ENCODE results near the gene TTC33.
"Not testable (repeated sequence)": the region's sequence is repeated elsewhere in the genome, so short reads cannot be mapped to it uniquely, and the experiment has no call there.

TTC33 gene

GRCh38 chr5:40797273-40798011 lies 41.7 kb upstream of the TTC33 start:
- no peak for TF ChIP-seq CTCF (IDR thresholded peaks at IDR 0.05)
- intact Hi-C loops (cut with DNase I; ENCODE audit: low total_unique reads): no loop called here
- Histone ChIP-seq H3K9me3 (no peaks in the 10 kb centered on the region), H3K4me3 (peak overlapping the region; percentile 63 to 89), H3K36me3 (no peaks in the 10 kb centered on the region), H3K27me3 (no peaks in the 10 kb centered on the region), H3K27ac (peak overlapping the region; percentile 87 to 90), H3K4me1 (peaks cover 0 to 43% (median 16%) of the 10 kb centered on the region in 4 donors)
- peak; percentile 71 to 84 for DNase-seq

GRCh38 chr5:40796487-40796889 lies 40.7 kb upstream of the TTC33 start:
- Histone ChIP-seq H3K27ac (peak overlapping the region; percentile 87 to 90), H3K36me3 (no peaks in the 10 kb centered on the region), H3K9me3 (no peaks in the 10 kb centered on the region), H3K4me1 (peaks cover 0 to 52% (median 17%) of the 10 kb centered on the region in 4 donors), H3K4me3 (peak overlapping the region; percentile 63 to 89), H3K27me3 (no peaks in the 10 kb centered on the region)
- intact Hi-C loops (cut with DNase I; ENCODE audit: low total_unique reads): no loop called here
- DNase-seq: no peak
- no peak for TF ChIP-seq CTCF (IDR thresholded peaks at IDR 0.05)

GRCh38 chr5:40794877-40795276 lies 39.1 kb upstream of the TTC33 start:
- H3K27me3 ChIP-seq; H3K4me3 ChIP-seq; H3K27ac ChIP-seq; intact Hi-C loops (cut with DNase I; ENCODE audit: low total_unique reads); H3K36me3 ChIP-seq; H3K9me3 ChIP-seq; DNase-seq: not testable (repeated sequence)
- peaks cover 0 to 67% (median 24%) of the 10 kb centered on the region in 4 donors for H3K4me1 ChIP-seq

- H3K4me3 ChIP-seq; intact Hi-C loops (cut with DNase I; ENCODE audit: low total_unique reads); H3K36me3 ChIP-seq; DNase-seq; H3K9me3 ChIP-seq; H3K27ac ChIP-seq; H3K27me3 ChIP-seq: not testable (repeated sequence)
- peaks cover 0 to 62% (median 23%) of the 10 kb centered on the region in 4 donors for H3K4me1 ChIP-seq
Measured at GRCh38 chr5:40794340-40794739, 38.6 kb upstream of the TTC33 start.

GRCh38 chr5:40792691-40793090 lies 36.9 kb upstream of the TTC33 start:
- peaks cover 0 to 56% (median 19%) of the 10 kb centered on the region in 4 donors for H3K4me1 ChIP-seq

GRCh38 chr5:40791715-40792139 lies 36.0 kb upstream of the TTC33 start:
- no peaks in the 10 kb centered on the region for H3K9me3 ChIP-seq
- DNase-seq: no peak
- TF ChIP-seq CTCF (IDR thresholded peaks at IDR 0.05): no peak
- peaks cover 0 to 56% (median 17%) of the 10 kb centered on the region in 4 donors for H3K4me1 ChIP-seq
- H3K36me3 ChIP-seq: peaks cover 0 to 7% (median 5%) of the 10 kb centered on the region in 3 donors
- intact Hi-C loops (cut with DNase I; ENCODE audit: low total_unique reads): no loop called here
- no peak overlapping the region for H3K4me3 ChIP-seq
- H3K27me3 ChIP-seq: no peaks in the 10 kb centered on the region
- H3K27ac ChIP-seq: no peak overlapping the region

More at GRCh38 chr5:40792691-40793090, 36.9 kb upstream of the TTC33 start:
- intact Hi-C loops (cut with DNase I; ENCODE audit: low total_unique reads); H3K9me3 ChIP-seq; H3K4me3 ChIP-seq; H3K27me3 ChIP-seq; H3K27ac ChIP-seq; H3K36me3 ChIP-seq; DNase-seq: not testable (repeated sequence)

GRCh38 chr5:40790947-40791593 lies 35.3 kb upstream of the TTC33 start:
- TF ChIP-seq CTCF (IDR thresholded peaks at IDR 0.05): no peak
- Histone ChIP-seq H3K27ac (no peak overlapping the region), H3K4me1 (peaks cover 0 to 53% (median 15%) of the 10 kb centered on the region in 4 donors), H3K36me3 (peaks cover 0 to 7% (median 5%) of the 10 kb centered on the region in 3 donors), H3K9me3 (no peaks in the 10 kb centered on the region), H3K27me3 (no peaks in the 10 kb centered on the region), H3K4me3 (no peak overlapping the region)
- intact Hi-C loops (cut with DNase I; ENCODE audit: low total_unique reads): no loop called here
- DNase-seq: no peak

GRCh38 chr5:40788941-40789340 lies 33.2 kb upstream of the TTC33 start:
- H3K36me3 ChIP-seq; intact Hi-C loops (cut with DNase I; ENCODE audit: low total_unique reads); DNase-seq; H3K27me3 ChIP-seq; H3K4me3 ChIP-seq; H3K9me3 ChIP-seq; H3K27ac ChIP-seq: not testable (repeated sequence)
- H3K4me1 ChIP-seq: peaks cover 0 to 44% (median 14%) of the 10 kb centered on the region in 4 donors

Measured in tibial artery (tissue), 4 donors.